HG03066 (cell line): ENCODE measurements around the gene NLGN1.
"Not testable (repeated sequence)": the region's sequence is repeated elsewhere in the genome, so short reads cannot be mapped to it uniquely, and the experiment has no call there.

ENCODE experiments used
- ATAC-seq: cut with Tn5 transposase; IDR thresholded peaks from one replicate; pipeline ENCODE4 v1.9.1; 2021; ENCODE audit warnings: low read depth; ENCODE audit not compliant: unreplicated experiment

The NLGN1 gene

GRCh38 chr3:174193604-174194003, 796.1 kb downstream of the NLGN1 start:
- ATAC-seq: no peak

DNA sequence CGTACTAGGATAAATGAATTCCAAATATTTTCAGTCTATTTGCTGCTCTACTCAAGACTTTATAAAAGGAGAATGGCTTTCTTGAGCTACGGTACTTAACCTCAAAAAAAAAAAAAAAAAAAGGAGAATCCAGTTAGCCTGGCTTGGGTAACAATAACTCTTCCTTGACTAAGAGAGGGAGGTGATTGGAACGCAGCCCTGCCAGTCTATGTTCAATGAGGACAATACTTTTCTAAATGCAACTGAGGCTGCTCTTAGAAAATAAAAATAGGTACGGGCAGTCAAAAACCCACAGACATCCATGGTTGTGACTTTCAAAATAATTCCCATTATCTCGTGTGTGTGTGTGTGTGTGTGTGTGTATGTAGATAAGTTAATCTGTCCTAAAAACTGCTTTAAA, 799.9 kb downstream of the NLGN1 start:
- no peak for ATAC-seq

- no peak for ATAC-seq
Observed at GRCh38 chr3:174198199-174198598, 800.7 kb downstream of the NLGN1 start.

DNA sequence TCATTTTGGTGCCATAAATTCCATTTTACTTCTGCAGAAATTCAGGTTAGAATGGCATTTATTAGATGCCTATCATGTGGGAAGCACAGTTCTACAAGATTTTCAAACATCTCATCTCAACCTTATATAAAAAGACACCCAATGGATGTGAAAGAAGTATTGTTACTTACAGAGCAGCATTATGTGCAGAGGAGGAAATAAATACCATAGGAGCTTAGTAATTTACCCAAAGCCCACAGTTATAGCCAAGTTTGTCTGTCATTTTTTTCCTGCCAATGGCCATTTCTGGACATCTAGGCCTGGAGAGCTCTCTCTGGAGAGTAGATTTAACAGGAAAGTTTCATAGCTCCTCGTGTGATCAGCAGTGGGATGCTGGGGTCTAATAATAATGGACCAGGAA, 802.2 kb downstream of the NLGN1 start:
- ATAC-seq: no peak

- no peak for ATAC-seq
Observed at GRCh38 chr3:174202116-174202515, 804.6 kb downstream of the NLGN1 start.

DNA sequence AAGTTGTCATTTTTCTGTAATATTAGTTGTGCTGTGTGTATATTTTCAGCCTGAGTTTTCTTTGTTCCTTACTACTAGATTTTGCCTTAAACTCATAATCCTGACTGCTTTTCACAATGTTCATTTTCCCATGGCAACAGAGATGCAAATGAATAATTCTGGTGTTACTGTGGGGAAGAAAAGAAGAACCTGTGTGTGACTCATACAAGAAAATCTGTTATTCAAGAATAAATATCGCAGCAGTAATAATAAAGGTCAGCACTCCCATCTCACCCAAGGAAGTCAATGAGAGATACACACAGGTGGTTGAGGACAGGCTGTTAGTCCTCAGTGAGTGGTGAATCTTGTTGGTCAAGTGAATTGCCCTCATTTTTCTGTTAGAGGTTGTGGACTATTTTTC, 805.0 kb downstream of the NLGN1 start:
- no peak for ATAC-seq

- ATAC-seq: no peak
Observed at GRCh38 chr3:174204765-174205164, 807.2 kb downstream of the NLGN1 start.

DNA sequence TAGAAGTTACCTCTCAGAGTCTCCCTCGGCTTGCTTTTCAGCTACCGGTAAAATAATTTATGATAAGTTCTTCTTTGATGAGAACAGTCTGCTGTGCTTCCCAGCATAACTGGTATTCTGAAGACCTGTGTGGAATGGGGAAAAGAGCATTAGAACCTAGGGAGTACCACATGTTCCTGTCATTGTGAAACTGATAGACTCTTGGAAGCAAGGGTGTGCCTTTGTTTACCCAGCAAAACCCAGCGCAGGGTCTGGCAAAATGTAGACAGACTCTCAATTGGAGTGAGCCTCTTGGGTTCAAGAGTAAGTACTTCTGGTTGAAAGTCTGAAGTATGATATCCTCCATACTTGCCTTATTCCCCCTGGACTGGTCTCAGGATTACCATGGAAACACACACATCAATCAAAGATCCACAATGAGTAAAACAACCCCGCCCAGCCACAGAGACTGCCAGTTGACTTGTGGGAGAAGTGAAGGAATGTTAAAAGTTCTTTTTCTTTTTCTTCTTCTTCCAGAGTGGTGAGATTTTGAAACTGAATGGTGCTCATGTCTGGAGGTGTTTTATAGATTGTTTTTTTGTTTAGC, 809.2 kb downstream of the NLGN1 start:
- ATAC-seq: no peak

- ATAC-seq: no peak
Observed at GRCh38 chr3:174208161-174208560, 810.6 kb downstream of the NLGN1 start.

DNA sequence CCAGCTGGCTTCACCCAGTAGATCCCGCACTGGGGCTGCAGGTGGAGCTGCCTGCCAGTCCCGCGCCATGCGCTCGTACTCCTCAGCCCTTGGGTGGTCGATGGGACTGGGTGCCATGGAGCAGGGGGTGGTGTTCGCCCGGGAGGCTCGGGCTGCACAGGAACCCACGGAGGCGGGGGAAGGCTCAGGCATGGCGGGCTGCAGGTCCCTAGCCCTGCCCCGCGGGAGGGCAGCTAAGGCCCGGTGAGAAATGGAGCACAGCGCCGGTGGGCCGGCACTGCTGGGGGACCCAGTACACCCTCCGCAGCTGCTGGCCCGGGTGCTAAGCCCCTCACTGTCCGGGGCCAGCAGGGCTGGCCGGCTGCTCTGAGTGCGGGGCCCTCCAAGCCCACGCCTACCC, 814.4 kb downstream of the NLGN1 start:
- not testable (repeated sequence) for ATAC-seq

DNA sequence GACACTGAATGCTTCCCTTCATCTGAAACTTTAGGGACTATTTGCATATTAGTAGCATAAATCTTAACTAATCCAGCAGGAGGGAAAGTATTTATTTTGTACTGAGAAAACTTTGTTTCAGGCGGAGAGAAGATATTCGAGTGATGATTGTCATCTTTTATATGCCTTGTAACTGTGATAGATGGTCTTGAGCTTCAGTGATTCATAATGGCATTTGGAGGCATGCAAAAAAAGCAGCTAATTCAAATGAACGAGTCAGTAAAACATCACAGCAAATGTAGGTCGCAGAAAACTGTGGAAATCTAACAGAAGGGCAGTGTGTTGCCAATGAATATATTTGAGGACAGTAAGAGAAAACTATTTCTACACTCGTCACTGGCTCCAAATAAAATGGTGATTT, 817.9 kb downstream of the NLGN1 start:
- no peak for ATAC-seq

- ATAC-seq: no peak
Observed at GRCh38 chr3:174216019-174216418, 818.5 kb downstream of the NLGN1 start.

GRCh38 chr3:174216946-174217718, 819.6 kb downstream of the NLGN1 start:
- no peak for ATAC-seq

DNA sequence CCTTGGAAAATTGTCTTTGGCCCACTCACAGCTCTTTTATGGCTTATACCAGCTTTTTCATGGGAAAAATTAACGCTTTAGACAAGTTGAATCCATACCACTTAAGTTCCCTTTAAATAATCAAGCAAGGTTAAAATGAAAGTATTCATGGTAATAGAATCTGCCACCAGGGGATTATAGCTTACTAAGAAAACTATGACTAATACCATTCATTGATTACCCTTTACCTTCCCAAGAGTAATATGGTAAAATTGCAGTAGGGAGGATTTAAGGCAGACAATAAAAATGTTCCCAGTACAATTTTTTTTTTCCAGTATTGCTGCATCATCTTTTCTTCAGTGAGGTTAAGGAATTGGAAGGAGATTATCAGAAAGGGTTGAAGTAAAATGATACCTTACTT, 820.5 kb downstream of the NLGN1 start:
- ATAC-seq: no peak

GRCh38 chr3:174219738-174220137, 822.2 kb downstream of the NLGN1 start:
- ATAC-seq: no peak

DNA sequence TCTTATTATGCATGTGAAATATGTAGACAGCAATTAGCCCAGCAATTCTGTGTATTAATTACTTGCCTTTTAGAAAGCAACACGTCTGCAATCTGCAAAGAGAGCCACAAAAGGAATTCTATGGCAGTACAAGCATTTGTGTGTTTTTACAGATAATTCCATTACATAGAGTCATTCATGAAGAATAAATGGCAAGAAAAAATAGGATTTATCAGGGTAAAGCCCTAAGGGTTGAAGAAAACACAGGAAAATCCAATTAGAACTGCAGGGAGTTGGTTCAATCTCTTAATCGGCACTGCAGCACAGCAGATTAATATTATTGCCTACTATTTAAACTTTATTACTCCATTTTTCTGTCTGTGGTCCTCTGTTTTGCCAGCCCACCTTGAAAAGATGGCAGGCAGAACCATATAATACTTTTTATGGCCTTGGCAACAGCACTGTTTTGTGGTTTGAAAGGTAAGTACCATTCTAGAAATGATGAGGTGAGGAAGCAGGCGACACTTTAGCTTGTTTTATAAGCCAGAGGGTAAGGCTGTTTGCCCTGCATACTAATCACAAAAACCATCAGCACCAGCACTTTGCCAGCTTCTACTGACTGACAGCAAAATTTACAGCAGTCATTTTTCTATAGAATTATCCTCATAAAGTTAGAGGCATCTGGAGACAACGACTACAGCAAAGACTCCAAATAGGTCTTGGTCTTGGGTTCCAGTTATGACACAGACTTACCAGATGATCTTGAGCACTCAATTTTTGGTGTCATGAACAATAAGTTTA, 823.4 kb downstream of the NLGN1 start:
- ATAC-seq: no peak

GRCh38 chr3:174223042-174223441, 825.5 kb downstream of the NLGN1 start:
- ATAC-seq: no peak

GRCh38 chr3:174223626-174224025, 826.1 kb downstream of the NLGN1 start:
- ATAC-seq: no peak

DNA sequence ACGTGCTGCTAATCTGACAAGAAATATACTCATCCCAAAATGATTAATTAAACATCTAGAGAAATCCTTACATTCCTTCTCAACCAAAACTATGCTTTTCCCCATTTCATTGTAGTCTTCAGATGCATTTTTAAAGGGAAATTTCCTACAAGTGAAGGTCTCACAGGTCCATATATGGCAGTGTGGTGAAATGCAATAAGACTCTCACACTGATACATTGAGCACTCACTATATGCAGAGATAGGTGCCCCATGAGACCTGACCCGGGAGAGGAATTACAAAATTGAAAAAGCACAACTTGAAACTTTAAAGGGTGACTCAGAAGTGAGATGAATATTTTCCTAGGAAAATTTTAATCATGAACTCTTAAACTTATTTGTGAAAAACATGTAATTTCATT, 832.4 kb downstream of the NLGN1 start:
- no peak for ATAC-seq

GRCh38 chr3:174232028-174232657, 834.6 kb downstream of the NLGN1 start:
- not testable (repeated sequence) for ATAC-seq
